Keratinocyte (primary cell): ENCODE results near the gene CFAP410. TPM values are rescaled to one million over a fixed set of nuclear protein-coding genes. Genes with fewer than 3 reads are reported as not detected.

Source experiments
- DNase-seq: peaks from one replicate; pipeline ENCODE4 v3.0.0-alpha.2; 2011; ENCODE audit warnings: low read depth, missing footprints, low spot score
- FAIRE-seq: peaks from 2 replicates; lab custom pipeline; 2011; peaks lifted over from hg19 to GRCh38; lab: Jason Lieb, UNC
- H2AFZ ChIP-seq: 2 replicates; pipeline ENCODE4 v1.6.0; 2012; ENCODE audit warnings: low read length, control low read depth, inconsistent platforms; ENCODE audit not compliant: control insufficient read depth
- H3K27ac ChIP-seq: 2 replicates; pipeline ENCODE4 v1.5.1; 2011; ENCODE audit warnings: low read length; ENCODE audit not compliant: control insufficient read depth, insufficient read depth
- H3K27me3 ChIP-seq: 3 replicates; pipeline ENCODE4 v1.6.0; 2011; ENCODE audit warnings: low read length; ENCODE audit not compliant: control insufficient read depth, insufficient read depth; ENCODE audit errors: extremely low read depth
- H3K36me3 ChIP-seq, 2 experiments: 2 replicates in 1 of 2; 3 replicates in 1 of 2; pipeline ENCODE4 v1.5.1; 2011; ENCODE audit warnings: low read length in 2 of 2, mild to moderate bottlenecking in 1 of 2; ENCODE audit not compliant: control insufficient read depth in 2 of 2, insufficient read depth in 2 of 2; ENCODE audit errors: extremely low read depth in 1 of 2
- H3K4me1 ChIP-seq: 3 replicates; pipeline ENCODE4 v1.5.1; 2011; ENCODE audit warnings: low read length; ENCODE audit not compliant: control insufficient read depth, insufficient read depth; ENCODE audit errors: extremely low read depth
- H3K4me2 ChIP-seq: 3 replicates; pipeline ENCODE4 v1.6.0; 2011; ENCODE audit warnings: low read depth, low read length; ENCODE audit not compliant: control insufficient read depth, insufficient read depth; ENCODE audit errors: extremely low read depth
- H3K4me3 ChIP-seq, 3 experiments: fragments of 200-600 bp in 1 of 3; sonication (generic) in 1 of 3; 2 replicates in 2 of 3; 3 replicates in 1 of 3; pipeline ENCODE4 v1.5.1; 2011 to 2016; ENCODE audit warnings: low read length in 3 of 3, mild to moderate bottlenecking in 3 of 3, control low read depth in 2 of 3, inconsistent platforms in 1 of 3, low read depth in 1 of 3, mixed read lengths in 1 of 3, mixed run types in 1 of 3, moderate library complexity in 1 of 3; ENCODE audit not compliant: control insufficient read depth in 2 of 3, insufficient read depth in 2 of 3; ENCODE audit errors: extremely low read depth in 1 of 3
- H3K79me2 ChIP-seq: 2 replicates; pipeline ENCODE4 v1.6.0; 2012; ENCODE audit warnings: low read length; ENCODE audit not compliant: control insufficient read depth, insufficient read depth
- H3K9ac ChIP-seq: 3 replicates; pipeline ENCODE4 v1.6.0; 2011; ENCODE audit warnings: low read length; ENCODE audit not compliant: control insufficient read depth, insufficient read depth; ENCODE audit errors: extremely low read depth
- H3K9me1 ChIP-seq: 3 replicates; pipeline ENCODE4 v1.6.0; 2011; ENCODE audit warnings: low read length; ENCODE audit not compliant: control insufficient read depth, insufficient read depth; ENCODE audit errors: extremely low read depth
- H3K9me3 ChIP-seq: 2 replicates; pipeline ENCODE4 v1.5.1; 2012; ENCODE audit warnings: low read depth, low read length; ENCODE audit not compliant: control insufficient read depth
- H4K20me1 ChIP-seq: 3 replicates; pipeline ENCODE4 v1.6.0; 2011; ENCODE audit warnings: low read length; ENCODE audit not compliant: control insufficient read depth, insufficient read depth; ENCODE audit errors: extremely low read depth
- CTCF ChIP-seq, 3 experiments: IDR thresholded peaks in 1 of 3; conservative IDR thresholded peaks in 1 of 3; optimal IDR thresholded peaks in 1 of 3; 2 replicates in 2 of 3; 3 replicates in 1 of 3; pipeline versions ENCODE3 to v1.5.1; 2011; ENCODE audit warnings: low read length in 3 of 3, mild to moderate bottlenecking in 3 of 3, moderate library complexity in 2 of 3, control low read depth in 1 of 3, inconsistent platforms in 1 of 3; ENCODE audit not compliant: insufficient read depth in 2 of 3; ENCODE audit errors: extremely low read depth in 1 of 3
- EZH2 ChIP-seq: IDR thresholded peaks from one replicate; pipeline ENCODE4 v1.6.1; 2012; ENCODE audit warnings: inconsistent platforms, mild to moderate bottlenecking, low read length, moderate library complexity
- dilution Hi-C: fragments of 300-500 bp; cut with MboI; formaldehyde crosslinking; loops from one replicate; pipeline ENCODE4 v1.7.0; 2020; ENCODE audit warnings: low sequenced_read_pairs; ENCODE audit not compliant: extremely low pct_ligation_motif_present
- polyA plus RNA-seq, 5 experiments: library from polyadenylated mRNA; depleted of rRNA in 3 of 5; stranded (reverse) in 3 of 5; stranded (forward) in 1 of 5; unstranded in 1 of 5; fragments of >200 nt; gene quantifications; 1 replicate in 1 of 5; 2 replicates in 3 of 5; 3 replicates in 1 of 5; pipeline versions ENCODE4 v1.2.1 to v1.2.3, GENCODE V29; 2011 to 2012; ENCODE audit warnings: missing spikeins in 2 of 5, low read depth in 1 of 5, low replicate concordance in 1 of 5

The CFAP410 gene
- polyA plus RNA-seq, 1 donor (not counting 4 experiments of a cell fraction or from before 2014, with no cell fraction given) = 2.2 TPM

- Histone ChIP-seq H4K20me1 (no peaks in the 10 kb centered on the region), H3K9me3 (no peaks in the 10 kb centered on the region), H3K4me1 (no peaks in the 10 kb centered on the region), H3K4me2 (no peak overlapping the region), H3K36me3 (no peaks in the 10 kb centered on the region), H3K27me3 (peaks cover 14% of the 10 kb centered on the region), H3K27ac (no peak overlapping the region), H3K9ac (no peak overlapping the region), H3K9me1 (no peaks in the 10 kb centered on the region), H3K4me3 (no peak overlapping the region), H3K79me2 (no peaks in the 10 kb centered on the region), H2AFZ (no peak overlapping the region)
- DNase-seq (no peak), FAIRE-seq (no peak)
- TF ChIP-seq CTCF (optimal IDR thresholded peaks at IDR 0.05 in 1 of 3, IDR thresholded peaks at IDR 0.05 in 1 of 3, conservative IDR thresholded peaks at IDR 0.05 in 1 of 3; ENCODE audit: extremely low read depth in 1 of 3, insufficient read depth in 2 of 3, low read length in 3 of 3) = no peak
- TF ChIP-seq EZH2 = no peak
- dilution Hi-C loops = no loop called here
Measured at GRCh38 chr21:44374601-44375280, 35.6 kb upstream of the CFAP410 start.

- Histone ChIP-seq H3K27me3 (peaks cover 17% of the 10 kb centered on the region), H3K36me3 (no peaks in the 10 kb centered on the region), H4K20me1 (no peaks in the 10 kb centered on the region), H3K4me1 (no peaks in the 10 kb centered on the region), H2AFZ (no peak overlapping the region), H3K9ac (no peak overlapping the region), H3K79me2 (no peaks in the 10 kb centered on the region), H3K4me2 (no peak overlapping the region), H3K9me1 (no peaks in the 10 kb centered on the region), H3K4me3 (no peak overlapping the region), H3K27ac (no peak overlapping the region), H3K9me3 (no peaks in the 10 kb centered on the region)
- FAIRE-seq (no peak), DNase-seq (no peak)
- TF ChIP-seq EZH2 (no peak), CTCF (optimal IDR thresholded peaks at IDR 0.05 in 1 of 3, IDR thresholded peaks at IDR 0.05 in 1 of 3, conservative IDR thresholded peaks at IDR 0.05 in 1 of 3; ENCODE audit: extremely low read depth in 1 of 3, insufficient read depth in 2 of 3, low read length in 3 of 3) (no peak)
- dilution Hi-C loops = no loop called here
Measured at GRCh38 chr21:44372616-44373015, 33.4 kb upstream of the CFAP410 start.
